PFSK-1 (cell line): Measurements from ENCODE around the gene NOP14.

ENCODE experiments used
- FOXP2 ChIP-seq: optimal IDR thresholded peaks from 2 replicates; pipeline ENCODE3; 2011; ENCODE audit warnings: borderline replicate concordance, control low read depth, inconsistent platforms; ENCODE audit not compliant: insufficient read depth; ENCODE audit errors: extremely low read length, extremely low read depth
- POLR2AphosphoS5 ChIP-seq: IDR thresholded peaks from 2 replicates; pipeline ENCODE4 v1.6.1; 2012; ENCODE audit warnings: low read depth, mild to moderate bottlenecking, control low read depth, low read length, moderate library complexity
- SIN3A ChIP-seq: IDR thresholded peaks from 2 replicates; pipeline ENCODE4 v1.6.1; 2012; ENCODE audit warnings: mild to moderate bottlenecking, low read length, moderate library complexity, borderline replicate concordance; ENCODE audit not compliant: insufficient read depth
- TAF1 ChIP-seq: IDR thresholded peaks from 2 replicates; pipeline ENCODE4 v1.6.1; 2012; ENCODE audit warnings: low read length, control low read depth, borderline replicate concordance; ENCODE audit not compliant: insufficient read depth
- TF ChIP-seq, protein P1 (sequence below), 2 experiments: IDR thresholded peaks; 2 replicates each; pipeline versions ENCODE4 v1.6.1 to v1.8.0; 2011 to 2012; ENCODE audit warnings: low read depth in 2 of 2, low read length in 2 of 2, control low read depth in 1 of 2, inconsistent platforms in 1 of 2, mild to moderate bottlenecking in 1 of 2, moderate library complexity in 1 of 2; ENCODE audit not compliant: insufficient read depth in 1 of 2

Gene NOP14

DNA sequence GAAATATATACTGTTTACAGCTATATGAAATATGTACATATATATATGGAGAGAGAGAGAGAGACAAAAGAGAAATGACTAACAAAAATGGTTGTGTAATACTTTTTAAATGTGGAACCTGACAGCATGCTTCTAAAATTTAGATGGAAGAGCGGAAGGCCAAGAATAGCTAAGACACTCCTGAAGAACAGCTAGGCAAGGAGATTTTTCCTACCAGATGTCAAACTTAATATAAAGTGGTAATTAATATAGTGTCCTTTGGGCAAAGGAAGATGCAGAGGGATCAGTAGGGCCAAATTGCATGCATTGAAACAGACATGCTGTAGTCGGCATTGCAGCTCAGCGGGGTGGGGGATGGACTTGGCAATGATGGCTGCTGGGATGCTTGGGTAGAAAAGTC is 74.3 kb downstream of the NOP14 start:
- TF ChIP-seq FOXP2 (no peak), TAF1 (no peak), POLR2AphosphoS5 (no peak), SIN3A (no peak)
- TF ChIP-seq, protein P1, sequence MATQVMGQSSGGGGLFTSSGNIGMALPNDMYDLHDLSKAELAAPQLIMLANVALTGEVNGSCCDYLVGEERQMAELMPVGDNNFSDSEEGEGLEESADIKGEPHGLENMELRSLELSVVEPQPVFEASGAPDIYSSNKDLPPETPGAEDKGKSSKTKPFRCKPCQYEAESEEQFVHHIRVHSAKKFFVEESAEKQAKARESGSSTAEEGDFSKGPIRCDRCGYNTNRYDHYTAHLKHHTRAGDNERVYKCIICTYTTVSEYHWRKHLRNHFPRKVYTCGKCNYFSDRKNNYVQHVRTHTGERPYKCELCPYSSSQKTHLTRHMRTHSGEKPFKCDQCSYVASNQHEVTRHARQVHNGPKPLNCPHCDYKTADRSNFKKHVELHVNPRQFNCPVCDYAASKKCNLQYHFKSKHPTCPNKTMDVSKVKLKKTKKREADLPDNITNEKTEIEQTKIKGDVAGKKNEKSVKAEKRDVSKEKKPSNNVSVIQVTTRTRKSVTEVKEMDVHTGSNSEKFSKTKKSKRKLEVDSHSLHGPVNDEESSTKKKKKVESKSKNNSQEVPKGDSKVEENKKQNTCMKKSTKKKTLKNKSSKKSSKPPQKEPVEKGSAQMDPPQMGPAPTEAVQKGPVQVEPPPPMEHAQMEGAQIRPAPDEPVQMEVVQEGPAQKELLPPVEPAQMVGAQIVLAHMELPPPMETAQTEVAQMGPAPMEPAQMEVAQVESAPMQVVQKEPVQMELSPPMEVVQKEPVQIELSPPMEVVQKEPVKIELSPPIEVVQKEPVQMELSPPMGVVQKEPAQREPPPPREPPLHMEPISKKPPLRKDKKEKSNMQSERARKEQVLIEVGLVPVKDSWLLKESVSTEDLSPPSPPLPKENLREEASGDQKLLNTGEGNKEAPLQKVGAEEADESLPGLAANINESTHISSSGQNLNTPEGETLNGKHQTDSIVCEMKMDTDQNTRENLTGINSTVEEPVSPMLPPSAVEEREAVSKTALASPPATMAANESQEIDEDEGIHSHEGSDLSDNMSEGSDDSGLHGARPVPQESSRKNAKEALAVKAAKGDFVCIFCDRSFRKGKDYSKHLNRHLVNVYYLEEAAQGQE (IDR thresholded peaks at IDR 0.05; ENCODE audit: insufficient read depth in 1 of 2, low read depth in 2 of 2, low read length in 2 of 2), result no peak
